PC-9 (cell line): ENCODE measurements around the gene CHST1.

Source experiments
- CTCF ChIP-seq: fragments of 200-600 bp; sonication (generic); conservative IDR thresholded peaks from 2 replicates; pipeline ENCODE4 v1.6.1; 2017; ENCODE audit warnings: mixed run types, antibody characterized with exemption, mild to moderate bottlenecking, moderate library complexity
- EZH2 ChIP-seq: fragments of 200-600 bp; sonication (generic); IDR thresholded peaks from 2 replicates; pipeline ENCODE4 v1.8.0; 2017; ENCODE audit warnings: antibody characterized with exemption, low read depth

DNA sequence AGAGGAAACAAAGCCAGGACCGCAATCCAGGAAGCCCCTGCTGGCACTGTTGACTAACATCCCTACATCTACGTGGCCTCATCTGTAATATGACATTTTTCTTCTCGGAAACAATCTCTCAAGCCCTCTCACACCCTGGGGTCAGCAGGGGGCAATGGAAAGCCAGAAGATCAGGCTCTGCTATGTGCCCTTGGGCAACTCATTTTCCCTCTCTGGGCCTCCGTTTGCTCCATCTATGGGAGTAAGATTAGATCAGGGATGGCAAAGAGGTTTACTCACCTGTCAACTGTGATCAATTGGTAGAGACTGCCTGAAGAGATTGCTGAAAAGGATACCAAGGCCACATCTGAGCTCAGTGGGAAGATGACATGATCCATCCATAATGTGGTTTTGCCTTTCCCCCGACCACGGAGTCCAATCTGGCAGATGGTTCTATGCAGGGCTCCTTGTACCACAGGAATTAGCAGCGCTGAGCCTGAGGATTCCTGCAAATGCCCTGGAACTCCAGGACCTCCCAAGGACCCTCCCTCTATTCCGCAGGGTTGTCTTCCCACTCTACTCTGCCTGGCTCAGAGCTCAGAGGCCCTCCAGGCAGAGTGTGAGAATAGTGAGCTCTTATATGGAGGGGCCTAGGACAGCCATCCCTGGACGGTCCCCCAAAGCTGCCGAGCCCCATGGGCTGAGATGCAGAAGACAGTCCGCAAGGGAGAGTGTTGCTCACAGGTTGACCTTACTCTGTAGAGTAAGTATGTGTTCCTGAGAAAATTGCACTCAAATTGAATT lies 66.1 kb downstream of the CHST1 start:
- TF ChIP-seq CTCF = no peak
- TF ChIP-seq EZH2 = no peak
